ENCODE results near the gene MPDZ.

Gene MPDZ

DNA sequence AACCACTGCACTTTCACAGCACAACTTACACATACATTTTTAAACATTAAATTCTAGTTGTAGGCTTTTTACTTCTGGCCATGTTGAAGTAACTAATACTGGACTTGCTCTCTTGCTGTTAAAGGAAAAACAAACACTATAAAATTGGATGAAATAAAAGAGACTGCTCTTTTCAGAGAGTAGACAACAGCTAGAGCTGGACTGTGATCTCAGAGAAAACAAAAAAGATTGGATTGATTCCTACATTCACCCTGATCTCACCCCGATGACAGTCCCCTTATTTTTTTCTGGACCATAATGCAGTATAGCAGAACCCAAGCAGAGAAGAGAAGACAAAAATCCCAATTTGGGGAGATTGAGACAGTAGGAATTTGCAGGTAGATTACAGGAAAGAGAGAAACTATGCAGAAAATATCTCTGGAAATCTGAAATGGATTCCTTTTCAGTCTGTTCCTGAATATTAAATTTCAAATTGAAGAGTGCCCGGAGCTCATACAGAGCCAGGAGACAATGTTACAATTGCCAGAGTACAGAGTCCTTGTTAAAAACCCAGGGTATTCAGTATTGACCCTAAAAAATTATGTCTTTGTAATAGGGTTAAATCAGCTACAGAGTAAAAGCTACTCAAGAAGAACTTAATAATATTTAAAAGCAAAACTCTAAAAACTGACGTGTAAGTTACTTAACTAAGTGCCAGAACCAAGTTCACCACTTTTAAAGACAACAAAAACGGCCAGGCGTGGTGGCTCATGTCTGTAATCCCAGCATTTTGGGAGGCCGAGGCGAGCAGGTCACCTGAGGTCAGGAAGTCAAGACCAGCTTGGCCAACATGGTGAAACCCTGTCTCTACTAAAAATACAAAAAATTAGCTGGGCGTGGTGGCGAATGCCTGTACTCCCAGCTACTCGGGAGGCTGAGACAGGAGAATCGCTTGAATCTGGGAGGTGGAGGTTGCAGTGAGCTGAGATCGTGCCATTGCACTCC, 208.6 kb downstream of the MPDZ start:
- no peak for DNase-seq

GRCh38 chr9:13069498-13069897, 210.0 kb downstream of the MPDZ start:
- DNase-seq = no peak

GRCh38 chr9:13064676-13065075, 214.8 kb downstream of the MPDZ start:
- no peak for DNase-seq

DNA sequence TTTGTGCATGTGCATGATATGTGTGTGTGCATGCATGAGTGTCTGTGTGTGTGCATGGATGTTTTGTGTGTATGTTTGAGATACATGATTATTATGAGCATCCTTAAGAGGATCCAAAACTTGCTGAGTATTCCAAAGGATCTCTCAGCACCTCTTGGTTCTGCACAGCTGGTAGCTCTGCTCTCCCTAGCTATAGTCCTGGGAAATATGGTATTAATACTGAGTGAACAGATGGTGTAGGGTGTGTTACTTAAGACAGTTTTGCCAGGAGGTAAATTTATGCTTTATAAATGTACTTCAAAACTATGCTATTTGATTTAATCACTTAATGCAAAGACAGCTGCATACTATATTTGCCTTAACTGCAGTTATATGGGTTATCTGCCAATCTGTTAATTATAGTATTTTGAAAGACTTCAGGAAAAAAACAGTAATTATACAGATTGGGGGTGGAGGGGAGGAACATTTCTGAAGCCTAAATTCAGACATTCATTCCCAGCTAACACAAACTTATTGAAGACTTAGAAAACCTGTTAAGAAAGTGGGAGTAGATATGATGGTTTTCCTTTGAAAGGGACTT, 215.5 kb downstream of the MPDZ start:
- DNase-seq = no peak

DNA sequence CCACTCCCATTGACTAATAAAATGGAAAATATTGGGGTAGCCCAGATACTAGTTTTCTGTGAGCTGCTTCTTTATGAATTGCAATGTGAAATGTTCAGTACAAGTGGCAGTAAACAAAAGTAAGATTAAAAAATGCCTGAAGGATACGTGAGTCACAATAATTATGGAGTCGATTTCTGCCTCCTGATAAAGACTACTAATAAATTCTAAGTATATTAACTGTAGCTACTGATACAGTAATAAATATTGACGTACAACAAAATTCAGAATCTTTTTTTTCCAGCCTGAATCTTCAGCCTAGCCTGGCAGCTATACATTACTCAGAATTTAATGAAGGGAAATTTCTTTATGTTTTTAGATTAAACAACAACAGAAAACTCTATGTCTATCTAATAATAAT, 218.1 kb downstream of the MPDZ start:
- no peak for DNase-seq

Data from bone marrow (tissue), 2 donors.